Right hindlimb (tissue), 1 donor: ENCODE data around the gene TEN1.
"Not testable (repeated sequence)": the region's sequence is repeated elsewhere in the genome, so short reads cannot be mapped to it uniquely, and the experiment has no call there.

ENCODE experiments used
- DNase-seq: peaks from one replicate; pipeline ENCODE4 v3.0.0-alpha.2; 2018

Gene TEN1

GRCh38 chr17:75978938-75979704, at the start of gene TEN1, which contains the start of gene ACOX1:
Gene TEN1 (plus strand): TSS chr17:75979240. CDS start chr17:75986193, 6,953 bp downstream.
Gene ACOX1 (minus strand): TSS chr17:75979166. CDS start chr17:75979073, 93 bp downstream.
- DNase-seq, result peak; percentile 99

GRCh38 chr17:75931062-75931461, 48.0 kb upstream of the TEN1 start:
- no peak for DNase-seq

DNA sequence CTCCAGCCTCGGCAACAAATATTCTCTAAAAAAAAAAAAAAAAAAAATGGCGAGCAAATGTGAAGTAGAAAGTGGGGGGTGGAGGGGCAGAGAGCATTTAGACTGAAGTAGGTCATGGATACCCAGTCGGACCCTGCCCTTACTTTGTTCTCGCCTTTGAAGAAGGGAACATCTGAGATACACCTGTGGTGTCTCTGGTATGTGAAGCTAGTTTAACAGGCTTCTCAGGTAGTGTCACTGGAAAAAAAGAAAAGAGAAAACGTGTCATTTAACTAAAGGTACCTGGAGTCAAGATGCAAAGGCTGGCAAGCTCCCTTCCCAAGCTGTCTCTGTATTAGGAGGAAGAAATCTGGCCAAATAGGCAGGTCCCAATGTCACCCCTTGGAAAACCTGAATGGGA, 46.2 kb upstream of the TEN1 start:
- DNase-seq, result no peak

- DNase-seq, result no peak
Measured at GRCh38 chr17:75933808-75934207, 45.2 kb upstream of the TEN1 start.

- no peak for DNase-seq
Measured at GRCh38 chr17:75937652-75938051, 41.4 kb upstream of the TEN1 start.

DNA sequence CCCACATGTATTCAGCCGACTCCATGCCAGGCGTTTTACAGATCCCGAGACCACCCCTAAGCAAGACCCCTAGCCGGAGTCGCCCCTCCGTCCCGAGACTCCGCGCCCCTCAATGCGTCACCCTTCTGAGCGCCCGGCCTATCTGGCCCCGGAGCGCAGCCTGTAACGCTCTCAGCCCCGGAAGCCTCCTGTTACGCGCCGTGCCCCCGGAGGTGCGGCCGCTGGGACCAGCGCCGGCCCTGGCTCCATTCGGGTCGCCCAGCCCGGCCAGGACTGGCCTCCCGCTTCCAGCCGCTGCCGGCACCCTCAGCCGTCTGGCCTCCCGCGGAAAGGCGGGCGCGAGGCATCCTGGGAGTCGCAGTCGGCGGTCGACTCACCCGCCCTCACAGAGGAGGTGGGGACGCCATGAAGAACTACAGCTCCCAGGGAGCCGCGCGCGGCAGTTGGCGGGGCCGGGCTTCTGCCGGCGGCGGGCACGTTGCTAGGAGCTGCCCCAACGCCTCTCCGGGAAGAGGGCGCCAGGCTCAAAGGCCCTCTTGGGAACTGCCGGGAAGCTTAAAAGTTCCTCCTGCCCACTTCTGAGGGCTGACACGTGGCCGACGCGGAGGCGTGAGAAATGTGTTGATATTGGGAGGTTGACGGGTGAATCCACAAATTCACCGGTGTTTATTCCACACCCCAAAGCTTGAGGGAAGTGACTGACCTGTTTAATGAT, 38.2 kb upstream of the TEN1 start, which contains the start of gene FBF1:
Gene FBF1, minus strand, starts transcription at position 316 of the 715 bp plus-strand sequence. CDS start 2,893 bp downstream, outside the sequence.
- DNase-seq, result peak; percentile 96

GRCh38 chr17:75941442-75941819, 37.6 kb upstream of the TEN1 start:
- no peak for DNase-seq

DNA sequence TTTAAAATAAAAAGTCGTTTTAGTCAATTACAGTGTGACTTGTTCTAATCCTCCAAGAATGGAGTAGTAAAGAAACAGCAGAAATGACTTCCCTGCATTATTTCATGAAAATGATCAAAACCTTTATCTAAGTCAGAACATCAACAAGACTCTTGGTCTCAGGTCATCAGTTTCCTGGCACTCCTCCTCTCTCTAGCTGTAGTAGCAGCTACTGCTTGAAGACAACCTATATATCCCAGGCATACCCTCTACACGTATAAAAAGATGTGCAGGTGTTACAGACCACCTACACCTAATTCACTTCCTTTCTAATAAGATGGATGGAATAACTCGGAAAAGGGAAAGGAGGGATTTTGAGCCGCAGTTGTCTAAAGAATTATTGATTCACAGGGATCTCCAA, 36.6 kb upstream of the TEN1 start:
- DNase-seq, result no peak

DNA sequence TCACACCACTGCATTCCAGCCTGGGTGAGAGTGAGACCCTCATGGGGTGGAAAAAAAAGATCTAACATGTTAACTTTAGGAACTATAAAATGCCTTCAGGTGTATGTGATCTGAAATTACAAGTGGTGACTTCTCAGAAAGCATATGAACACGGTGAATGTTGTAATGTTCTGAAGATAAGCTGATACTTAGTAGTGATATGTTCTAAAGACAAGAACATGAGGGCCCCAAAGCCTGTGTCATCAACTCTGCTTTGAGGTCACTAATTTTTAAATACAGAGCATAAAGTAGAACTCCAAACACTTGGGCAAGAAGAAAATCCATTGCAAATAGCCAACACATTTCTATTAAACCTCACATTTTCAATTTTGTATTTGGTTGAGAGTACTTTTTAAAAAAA, 35.5 kb upstream of the TEN1 start:
- DNase-seq, result no peak

DNA sequence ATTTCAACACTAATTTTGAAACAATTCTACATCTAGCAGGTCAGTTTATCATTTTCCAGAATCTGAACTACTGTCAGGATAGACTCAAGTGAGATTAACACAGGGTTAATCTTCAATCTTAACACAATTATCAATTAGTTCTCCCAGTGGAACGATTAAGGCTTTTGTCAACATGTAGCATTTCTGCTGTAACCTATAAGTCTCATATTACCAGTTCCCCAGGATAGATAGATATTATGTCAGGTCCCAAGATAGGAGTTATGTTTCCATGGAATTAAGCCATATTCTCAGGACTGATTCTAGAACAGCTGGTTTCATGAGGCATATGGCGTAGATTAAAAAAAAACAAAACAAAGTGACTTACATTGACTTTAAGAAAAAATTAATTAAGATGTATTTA, 33.8 kb upstream of the TEN1 start:
- no peak for DNase-seq

DNA sequence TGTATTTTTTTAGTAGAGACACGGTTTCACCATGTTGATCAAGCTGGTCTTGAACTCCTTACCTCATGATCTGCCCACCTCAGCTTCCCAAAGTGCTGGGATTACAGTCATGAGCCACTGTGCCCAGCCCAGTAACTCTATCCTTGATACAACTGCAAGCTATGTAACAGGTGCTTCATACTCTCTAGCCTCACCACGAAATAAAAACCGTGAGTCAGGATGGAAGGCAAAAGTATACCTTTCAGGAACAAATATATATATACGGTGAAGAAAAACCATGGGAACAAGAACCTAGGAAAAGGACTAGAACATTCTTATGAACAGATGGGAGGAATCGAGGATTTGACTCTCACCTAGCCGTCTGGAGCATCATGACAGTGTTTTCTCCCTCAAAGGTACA, 28.6 kb upstream of the TEN1 start:
- DNase-seq, result no peak

GRCh38 chr17:75950855-75951554, 28.0 kb upstream of the TEN1 start:
- DNase-seq, result peak; percentile 66

DNA sequence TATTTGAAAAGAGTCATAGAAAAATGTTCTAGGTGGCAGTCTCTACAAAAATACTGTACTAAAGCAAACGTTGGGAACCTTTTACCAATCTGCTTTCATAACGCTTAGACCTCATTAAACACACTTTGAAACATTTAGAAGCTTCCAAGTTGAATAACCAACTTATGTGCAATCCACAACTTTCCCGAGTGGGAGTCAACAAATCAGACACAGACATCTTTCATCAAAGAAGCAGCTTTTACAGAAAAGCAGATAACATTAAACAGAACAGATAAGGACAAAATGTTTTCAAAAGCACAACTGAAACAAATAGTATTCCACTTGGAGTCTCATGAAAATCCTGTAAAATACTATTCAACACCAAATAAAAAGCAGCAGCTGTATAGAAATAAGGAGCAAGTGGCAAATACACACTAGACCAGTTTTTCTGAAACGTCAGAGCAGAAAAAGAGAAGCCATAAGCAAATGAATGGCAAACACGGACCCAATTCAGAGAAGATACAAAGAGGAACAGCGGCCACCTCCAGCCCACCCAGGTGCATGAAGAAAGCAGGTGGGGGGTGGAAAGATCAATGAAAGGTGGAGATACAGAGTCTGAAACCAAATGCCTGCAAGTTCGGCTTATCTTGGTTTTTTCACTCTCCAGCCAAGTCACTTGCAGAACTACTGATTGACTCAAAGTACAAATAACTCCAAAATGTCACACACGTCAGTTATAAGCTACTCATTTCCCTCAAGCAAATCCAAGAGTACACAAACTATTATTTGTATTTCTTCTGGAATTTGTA, 19.8 kb upstream of the TEN1 start:
- DNase-seq, result no peak

- DNase-seq, result no peak
Measured at GRCh38 chr17:75959839-75960511, 19.1 kb upstream of the TEN1 start.

DNA sequence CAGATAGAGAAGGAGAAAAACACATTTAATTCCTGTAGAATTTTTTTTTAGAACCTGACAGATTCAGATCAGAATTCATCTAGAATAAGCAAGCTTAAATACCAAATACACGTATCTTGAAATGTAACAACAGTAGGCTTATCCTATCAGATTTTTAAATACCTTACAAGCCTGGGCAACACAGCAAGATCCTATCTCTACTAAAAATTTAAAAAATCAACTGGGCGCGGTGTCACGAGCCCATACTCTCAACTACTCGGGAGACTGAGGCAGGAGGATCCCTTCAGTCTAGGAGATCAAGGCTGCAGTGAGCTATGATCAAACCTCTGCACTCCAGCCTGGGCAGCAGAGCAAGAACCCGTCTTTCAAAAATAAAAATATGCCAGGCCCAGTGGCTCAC, 13.6 kb upstream of the TEN1 start:
- no peak for DNase-seq

GRCh38 chr17:75969044-75969443, 10.0 kb upstream of the TEN1 start:
- DNase-seq, result not testable (repeated sequence)

DNA sequence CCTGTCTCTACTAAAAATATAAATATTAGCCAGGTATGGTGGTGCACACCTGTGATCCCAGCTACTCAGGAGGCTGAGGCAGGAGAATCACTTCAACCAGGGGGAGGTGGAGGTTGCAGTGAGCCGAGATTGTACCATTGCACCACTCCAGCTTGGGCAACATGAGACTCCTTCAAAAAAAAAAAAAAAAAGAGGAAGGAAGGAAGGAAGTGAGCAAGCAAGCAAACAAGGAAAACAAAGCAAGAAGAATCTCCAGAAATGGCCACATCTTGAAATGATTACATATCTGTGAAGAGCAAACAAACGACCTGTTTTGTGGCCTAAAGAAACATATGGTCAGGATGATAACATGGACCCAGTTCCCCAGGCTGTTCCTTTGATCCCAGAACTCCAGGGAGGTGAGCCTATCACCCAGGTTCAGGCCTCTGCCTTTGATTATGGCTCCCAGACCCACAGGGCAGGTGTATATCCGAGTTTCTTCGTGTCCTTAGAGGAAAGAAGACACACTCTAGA, 9.0 kb upstream of the TEN1 start:
- no peak for DNase-seq

DNA sequence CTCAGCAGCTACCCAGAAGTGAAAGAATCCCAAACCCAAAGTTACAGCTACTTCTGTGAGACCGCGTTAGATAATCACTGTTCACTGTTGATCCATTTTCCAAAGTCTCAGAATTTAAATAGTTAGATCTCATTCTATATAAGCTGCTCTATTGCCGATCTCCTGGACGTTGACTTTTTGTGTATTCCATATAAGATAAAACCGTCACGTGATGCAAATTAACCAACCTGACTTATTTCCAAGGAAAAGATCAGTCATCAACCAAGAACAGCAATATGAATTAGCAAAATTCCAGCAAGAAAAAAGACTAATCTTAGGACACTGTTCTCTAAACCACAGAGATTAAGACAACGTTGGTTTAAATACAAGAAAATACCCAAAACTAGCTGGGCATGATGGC, 8.4 kb upstream of the TEN1 start:
- DNase-seq, result no peak

GRCh38 chr17:75975187-75975586, 3.9 kb upstream of the TEN1 start:
- not testable (repeated sequence) for DNase-seq

DNA sequence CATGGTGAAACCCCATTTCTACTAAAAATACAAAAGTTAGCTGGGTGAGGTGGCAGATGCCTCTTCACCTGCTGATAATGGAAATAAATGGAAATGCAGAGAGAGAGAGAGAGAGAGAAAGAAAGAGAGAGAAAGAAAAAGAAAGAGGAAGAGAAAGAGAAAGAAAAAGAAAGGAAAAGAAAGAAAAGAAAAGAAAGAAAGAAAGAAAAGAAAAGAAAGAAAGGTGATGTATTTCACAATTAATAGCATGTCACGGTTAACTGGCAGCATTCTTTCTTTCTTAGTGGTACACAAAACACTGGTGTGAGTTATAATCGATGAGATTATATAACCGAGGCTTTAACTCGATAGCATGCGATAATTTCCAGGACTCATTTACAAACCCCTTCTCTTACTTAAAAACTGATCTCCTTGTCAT, 3.3 kb upstream of the TEN1 start:
- no peak for DNase-seq

DNA sequence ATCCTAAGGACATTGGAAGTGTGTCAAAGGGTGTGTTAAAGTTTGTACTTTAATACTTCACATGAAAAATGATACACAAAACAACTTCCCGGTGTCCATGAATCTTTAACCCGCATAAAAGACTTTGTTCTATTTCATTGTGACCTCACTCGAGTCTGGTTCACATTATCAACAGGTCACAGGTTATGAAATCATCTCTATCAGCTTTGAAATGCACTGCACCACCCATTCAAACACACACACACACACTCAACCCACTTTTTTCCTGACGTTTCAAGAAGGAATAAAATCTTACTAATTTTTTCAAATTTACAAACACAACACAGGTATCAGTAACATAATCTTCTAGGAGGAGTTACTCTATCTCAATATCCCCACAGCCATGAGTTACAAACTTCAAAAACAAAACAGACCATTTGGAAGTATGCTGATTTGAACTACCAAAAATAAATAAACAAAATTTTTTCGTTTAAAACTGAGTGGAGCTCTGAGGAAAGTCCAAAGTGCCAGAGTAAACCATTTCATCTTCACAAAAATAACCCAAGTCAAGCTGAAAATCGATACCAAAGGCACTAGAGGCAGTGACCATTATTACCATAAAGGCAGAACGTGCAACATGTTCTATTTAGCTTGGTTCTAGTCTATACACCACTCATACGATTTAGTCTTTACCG, 2.7 kb upstream of the TEN1 start:
- DNase-seq, result no peak
